ENCODE data around the gene AK2. TPM values are rescaled to one million over a fixed set of nuclear protein-coding genes. Genes with fewer than 3 reads are reported as not detected.

AK2 gene
- polyA plus RNA-seq, 2 of the 4 experiments (the other 2 are of a cell fraction), result 164 to 178 TPM

GRCh38 chr1:33005117-33005837 is 31.4 kb downstream of the AK2 start:
- Histone ChIP-seq H3K4me2 (no peak overlapping the region), H3K9me3 (no peaks in the 10 kb centered on the region), H3K4me1 (peaks cover 19% of the 10 kb centered on the region), H3K27ac (no peak overlapping the region), H3K4me3 (no peak overlapping the region)
- no peak for DNase-seq (ENCODE audit: low read depth in 1 of 2, low spot score in 1 of 2)
- TF ChIP-seq CHD4 (IDR thresholded peaks at IDR 0.05; ENCODE audit: borderline replicate concordance) (no peak), NFE2L2 (conservative IDR thresholded peaks at IDR 0.05; ENCODE audit: low read length) (no peak), RARB (CRISPR knock-in tag; IDR thresholded peaks at IDR 0.05) (no peak), MAX (IDR thresholded peaks at IDR 0.05) (no peak), MAFK (IDR thresholded peaks at IDR 0.05; ENCODE audit: partially characterized antibody) (no peak), MAZ (IDR thresholded peaks at IDR 0.05; ENCODE audit: borderline replicate concordance, low read depth, low read length) (no peak), RFX5 (IDR thresholded peaks at IDR 0.05) (no peak), JUN (IDR thresholded peaks at IDR 0.05) (no peak), TFCP2L1 (CRISPR knock-in tag; IDR thresholded peaks at IDR 0.05) (no peak), CHD2 (IDR thresholded peaks at IDR 0.05; ENCODE audit: low read length, partially characterized antibody) (no peak), BCL3 (IDR thresholded peaks at IDR 0.05) (no peak), BHLHE40 (IDR thresholded peaks at IDR 0.05; ENCODE audit: low read depth, low read length) (no peak), NR3C1 (IDR thresholded peaks at IDR 0.05) (no peak)
- WGBS (ENCODE audit: missing lambda C conversion rate), result 84% methylated on average over 2 of the region's 2 CpGs
- no peak for ATAC-seq
- CTCF ChIA-PET, result interaction anchor here (1.0 to 3.8 kb wide), 8 partner anchors 8 to 115 kb away, joined by 3 to 25 read pairs (median 14); no protein-coding TSS in a partner anchor
- POLR2A ChIA-PET, result interaction anchor here (1.0 kb wide), 1 partner anchor 12 kb away, joined by 4 read pairs; no protein-coding TSS in a partner anchor
- FAIRE-seq, result no peak

GRCh38 chr1:33004613-33005012 is 32.1 kb downstream of the AK2 start:
- 89% methylated on average over 2 of the region's 2 CpGs for WGBS (ENCODE audit: missing lambda C conversion rate)
- Histone ChIP-seq H3K27ac (no peak overlapping the region), H3K4me2 (no peak overlapping the region), H3K4me3 (no peak overlapping the region), H3K9me3 (no peaks in the 10 kb centered on the region), H3K4me1 (peaks cover 19% of the 10 kb centered on the region)
- ATAC-seq (no peak), FAIRE-seq (no peak), DNase-seq (ENCODE audit: low read depth in 1 of 2, low spot score in 1 of 2) (no peak)
- TF ChIP-seq GATA3 (IDR thresholded peaks at IDR 0.05; ENCODE audit: borderline replicate concordance), result no peak
- TF ChIP-seq ESRRA (IDR thresholded peaks at IDR 0.05; ENCODE audit: borderline replicate concordance, low read length), result no peak
- no peak for TF ChIP-seq ZC3H11A (IDR thresholded peaks at IDR 0.05)
- no peak for TF ChIP-seq MAFK (IDR thresholded peaks at IDR 0.05; ENCODE audit: partially characterized antibody)
- no peak for TF ChIP-seq MAX (IDR thresholded peaks at IDR 0.05)
- no peak for TF ChIP-seq BHLHE40 (IDR thresholded peaks at IDR 0.05; ENCODE audit: low read depth, low read length)
- TF ChIP-seq RAD21 (conservative IDR thresholded peaks at IDR 0.05 in 1 of 2, IDR thresholded peaks at IDR 0.05 in 1 of 2), result no peak
- ChIA-PET POLR2A (interaction anchor here (1.0 kb wide), 1 partner anchor 12 kb away, joined by 4 read pairs; no protein-coding TSS in a partner anchor), CTCF (interaction anchor here (1.1 to 3.8 kb wide), 4 partner anchors 7 to 71 kb away, joined by 4 to 25 read pairs (median 18); no protein-coding TSS in a partner anchor)

GRCh38 chr1:33003657-33004056 is 33.0 kb downstream of the AK2 start:
- Histone ChIP-seq H3K4me2 (no peak overlapping the region), H3K27ac (no peak overlapping the region), H3K9me3 (no peaks in the 10 kb centered on the region), H3K4me1 (peaks cover 18% of the 10 kb centered on the region), H3K4me3 (no peak overlapping the region)
- ATAC-seq, result no peak
- DNase-seq (ENCODE audit: low read depth in 1 of 2, low spot score in 1 of 2), result no peak
- TF ChIP-seq FOSB (CRISPR knock-in tag; IDR thresholded peaks at IDR 0.05), result no peak
- TF ChIP-seq CBX8 (IDR thresholded peaks at IDR 0.05), result no peak
- no peak for TF ChIP-seq RAD21 (conservative IDR thresholded peaks at IDR 0.05 in 1 of 2, IDR thresholded peaks at IDR 0.05 in 1 of 2)
- no peak for TF ChIP-seq RARB (CRISPR knock-in tag; IDR thresholded peaks at IDR 0.05)
- TF ChIP-seq ELK1 (IDR thresholded peaks at IDR 0.05; ENCODE audit: low read depth, low read length), result no peak
- no peak for TF ChIP-seq ZFP36 (IDR thresholded peaks at IDR 0.05; ENCODE audit: borderline replicate concordance, partially characterized antibody)
- TF ChIP-seq RFX5 (IDR thresholded peaks at IDR 0.05), result no peak
- no peak for TF ChIP-seq BCL3 (IDR thresholded peaks at IDR 0.05)
- no peak for TF ChIP-seq JUNB (IDR thresholded peaks at IDR 0.05)
- TF ChIP-seq CHD2 (IDR thresholded peaks at IDR 0.05; ENCODE audit: low read length, partially characterized antibody), result no peak
- TF ChIP-seq JUN (IDR thresholded peaks at IDR 0.05), result no peak
- no peak for TF ChIP-seq MYC (IDR thresholded peaks at IDR 0.05; ENCODE audit: borderline replicate concordance, low read length)
- 88% methylated on average over 4 of the region's 4 CpGs for WGBS (ENCODE audit: missing lambda C conversion rate)
- POLR2A ChIA-PET, result no interaction called here
- FAIRE-seq, result no peak
- CTCF ChIA-PET, result interaction anchor here (0.7 to 3.2 kb wide), 2 partner anchors 70 to 86 kb away, joined by 3 to 17 read pairs; no protein-coding TSS in a partner anchor

Measured in A549 (cell line).